Ascending aorta (tissue), 2 donors: Measurements from ENCODE around the gene CCDC85C. TPM values are rescaled to one million over a fixed set of nuclear protein-coding genes. Genes with fewer than 3 reads are reported as not detected.

Experiments
- DNase-seq, 2 donors: peaks; one replicate each; pipeline ENCODE4 v3.0.0-alpha.2; 2019; ENCODE audit warnings: low spot score in 2 of 2
- H3K27ac ChIP-seq, 2 donors: fragments of 200-600 bp; sonication (generic); one replicate each; pipeline ENCODE4 v1.5.1; 2016 to 2017; ENCODE audit warnings: mild to moderate bottlenecking in 1 of 2
- H3K27me3 ChIP-seq: fragments of 200-600 bp; sonication (generic); one replicate; pipeline ENCODE4 v1.5.1; 2017
- H3K36me3 ChIP-seq, 2 donors: fragments of 200-600 bp; sonication (generic); one replicate each; pipeline ENCODE4 v1.5.1; 2016
- H3K4me1 ChIP-seq, 2 donors: fragments of 200-600 bp; sonication (generic); one replicate each; pipeline ENCODE4 v1.5.1; 2016 to 2017; ENCODE audit warnings: mild to moderate bottlenecking in 1 of 2
- H3K4me3 ChIP-seq, 2 donors: fragments of 200-600 bp; sonication (generic); one replicate each; pipeline ENCODE4 v1.5.1; 2016 to 2017; ENCODE audit warnings: mild to moderate bottlenecking in 1 of 2
- H3K9me3 ChIP-seq, 2 donors: fragments of 200-600 bp; sonication (generic); one replicate each; pipeline ENCODE4 v1.5.1; 2016
- intact Hi-C: fragments of 100-400 bp; cut with DNase I; formaldehyde crosslinking; loops from one replicate; pipeline ENCODE4 v1.15.1; 2023
- total RNA-seq: library from RNA; depleted of rRNA; stranded (reverse); fragments of >200 nt; gene quantifications from one replicate; pipeline ENCODE4 v1.1.0, GENCODE V29; 2016
- TF ChIP-seq, protein P1 (sequence below), 3 experiments: fragments of 200-600 bp in 2 of 3; fragments of 450-650 bp in 1 of 3; sonication (generic) in 2 of 3; IDR thresholded peaks; one replicate each; pipeline ENCODE4 v1.5.1; 2016 to 2019; ENCODE audit warnings: antibody characterized with exemption in 3 of 3, mild to moderate bottlenecking in 1 of 3, moderate library complexity in 1 of 3

CCDC85C gene
- total RNA-seq, 1 donor from 2014 or later = 0.64 TPM

- no peak for DNase-seq
- Histone ChIP-seq H3K27ac (no peak overlapping the region), H3K9me3 (no peaks in the 10 kb centered on the region), H3K27me3 (no peaks in the 10 kb centered on the region), H3K4me3 (no peak overlapping the region), H3K36me3 (no peaks in the 10 kb centered on the region), H3K4me1 (peaks cover 0 to 15% of the 10 kb centered on the region in 2 donors)
- intact Hi-C loops = no loop called here
- TF ChIP-seq, protein P1, sequence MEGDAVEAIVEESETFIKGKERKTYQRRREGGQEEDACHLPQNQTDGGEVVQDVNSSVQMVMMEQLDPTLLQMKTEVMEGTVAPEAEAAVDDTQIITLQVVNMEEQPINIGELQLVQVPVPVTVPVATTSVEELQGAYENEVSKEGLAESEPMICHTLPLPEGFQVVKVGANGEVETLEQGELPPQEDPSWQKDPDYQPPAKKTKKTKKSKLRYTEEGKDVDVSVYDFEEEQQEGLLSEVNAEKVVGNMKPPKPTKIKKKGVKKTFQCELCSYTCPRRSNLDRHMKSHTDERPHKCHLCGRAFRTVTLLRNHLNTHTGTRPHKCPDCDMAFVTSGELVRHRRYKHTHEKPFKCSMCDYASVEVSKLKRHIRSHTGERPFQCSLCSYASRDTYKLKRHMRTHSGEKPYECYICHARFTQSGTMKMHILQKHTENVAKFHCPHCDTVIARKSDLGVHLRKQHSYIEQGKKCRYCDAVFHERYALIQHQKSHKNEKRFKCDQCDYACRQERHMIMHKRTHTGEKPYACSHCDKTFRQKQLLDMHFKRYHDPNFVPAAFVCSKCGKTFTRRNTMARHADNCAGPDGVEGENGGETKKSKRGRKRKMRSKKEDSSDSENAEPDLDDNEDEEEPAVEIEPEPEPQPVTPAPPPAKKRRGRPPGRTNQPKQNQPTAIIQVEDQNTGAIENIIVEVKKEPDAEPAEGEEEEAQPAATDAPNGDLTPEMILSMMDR (IDR thresholded peaks at IDR 0.05) = no peak
These were observed 33.3 kb downstream of the CCDC85C start for GRCh38 chr14:99570544-99571302.

DNA sequence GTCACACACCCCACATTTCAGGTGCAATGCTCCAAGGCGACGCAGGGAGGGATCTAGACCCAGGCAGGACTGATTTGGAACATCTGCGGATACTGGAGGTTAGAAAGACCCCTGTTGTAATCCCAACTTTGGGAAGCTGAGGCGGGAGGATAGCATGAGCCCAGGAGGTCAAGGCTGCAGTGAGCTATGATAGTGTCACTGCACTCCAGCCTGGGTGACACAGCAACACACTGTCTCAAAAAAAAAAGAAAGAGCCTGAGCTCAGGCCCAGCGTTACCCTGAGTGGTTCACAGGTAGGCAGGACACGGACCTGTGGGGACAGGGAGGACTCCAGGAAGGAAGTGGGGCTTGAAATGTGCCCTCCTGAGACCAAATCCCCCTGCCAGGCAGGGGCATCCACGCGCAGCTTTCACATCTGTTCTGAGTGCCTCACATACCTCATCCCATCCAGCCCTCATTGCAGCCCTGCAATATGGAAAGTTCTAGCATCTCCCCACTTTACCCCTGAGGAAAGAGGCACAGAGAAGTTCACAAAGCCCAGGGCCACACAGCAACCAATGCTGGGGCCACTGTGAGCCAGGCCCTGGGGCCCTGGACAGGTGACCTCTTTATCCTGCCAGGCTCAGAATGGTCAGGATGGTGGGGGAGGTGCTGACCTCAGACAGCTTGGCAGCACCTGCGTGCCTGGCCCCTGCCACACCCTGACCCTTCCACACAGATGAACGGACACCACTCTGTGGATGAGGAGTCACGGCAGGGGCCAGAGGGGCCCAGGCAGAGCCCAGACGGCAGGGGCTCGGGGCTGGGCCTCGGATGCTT is 34.1 kb downstream of the CCDC85C start:
- H3K36me3 ChIP-seq = no peaks in the 10 kb centered on the region
- H3K4me1 ChIP-seq = peaks cover 0 to 14% of the 10 kb centered on the region in 2 donors
- no peak overlapping the region for H3K4me3 ChIP-seq
- H3K27me3 ChIP-seq = no peaks in the 10 kb centered on the region
- TF ChIP-seq, protein P1 (IDR thresholded peaks at IDR 0.05) = no peak
- intact Hi-C loops = no loop called here
- no peak overlapping the region for H3K27ac ChIP-seq
- DNase-seq = no peak
- no peaks in the 10 kb centered on the region for H3K9me3 ChIP-seq

GRCh38 chr14:99568567-99569560 is 35.1 kb downstream of the CCDC85C start:
- DNase-seq = no peak

GRCh38 chr14:99566390-99567354 is 37.3 kb downstream of the CCDC85C start:
- TF ChIP-seq, protein P1 (IDR thresholded peaks at IDR 0.05) = no peak
- H3K4me3 ChIP-seq = no peak overlapping the region
- no peaks in the 10 kb centered on the region for H3K27me3 ChIP-seq
- no peaks in the 10 kb centered on the region for H3K36me3 ChIP-seq
- intact Hi-C loops = no loop called here
- DNase-seq = no peak
- no peaks in the 10 kb centered on the region for H3K9me3 ChIP-seq
- H3K27ac ChIP-seq = no peak overlapping the region
- H3K4me1 ChIP-seq = peaks cover 2 to 10% of the 10 kb centered on the region in 2 donors

More at GRCh38 chr14:99568567-99569560, 35.1 kb downstream of the CCDC85C start:
- intact Hi-C loops = no loop called here
- TF ChIP-seq, protein P1 (IDR thresholded peaks at IDR 0.05) = no peak
- no peaks in the 10 kb centered on the region for H3K9me3 ChIP-seq
- H3K27me3 ChIP-seq = no peaks in the 10 kb centered on the region
- H3K27ac ChIP-seq = no peak overlapping the region
- H3K4me3 ChIP-seq = no peak overlapping the region
- peaks cover 0 to 12% of the 10 kb centered on the region in 2 donors for H3K4me1 ChIP-seq
- no peaks in the 10 kb centered on the region for H3K36me3 ChIP-seq
